Karpas-422 (cell line): ENCODE measurements around the gene POU6F1. TPM values are rescaled to one million over a fixed set of nuclear protein-coding genes. Genes with fewer than 3 reads are reported as not detected.

Experiments
- DNase-seq: peaks from one replicate; pipeline ENCODE4 v3.0.0-alpha.2; 2015
- H2AFZ ChIP-seq: fragments of 200-600 bp; sonication (generic); 2 replicates; pipeline ENCODE4 v1.6.1; 2014; ENCODE audit warnings: antibody characterized with exemption, low read length, mixed read lengths
- H3K27ac ChIP-seq: fragments of 200-600 bp; sonication (generic); 2 replicates; pipeline ENCODE4 v1.5.1; 2014; ENCODE audit warnings: mild to moderate bottlenecking, low read length, moderate library complexity
- H3K27me3 ChIP-seq: fragments of 200-600 bp; sonication (generic); 2 replicates; pipeline ENCODE4 v1.6.1; 2014; ENCODE audit warnings: low read length, mixed read lengths
- H3K36me3 ChIP-seq: fragments of 200-600 bp; sonication (generic); 2 replicates; pipeline ENCODE4 v1.6.1; 2014; ENCODE audit warnings: low read length, mixed read lengths; ENCODE audit not compliant: insufficient read depth
- H3K4me1 ChIP-seq: fragments of 200-600 bp; sonication (generic); 2 replicates; pipeline ENCODE4 v1.6.1; 2014; ENCODE audit warnings: mild to moderate bottlenecking, low read length, mixed read lengths
- H3K4me2 ChIP-seq: fragments of 200-600 bp; sonication (generic); 2 replicates; pipeline ENCODE4 v1.6.1; 2014; ENCODE audit warnings: low read length, low read depth, mild to moderate bottlenecking; ENCODE audit not compliant: poor library complexity, severe bottlenecking
- H3K4me3 ChIP-seq: fragments of 200-600 bp; sonication (generic); 2 replicates; pipeline ENCODE4 v1.5.1; 2014; ENCODE audit warnings: mild to moderate bottlenecking, antibody characterized with exemption, low read length, mixed read lengths
- H3K79me2 ChIP-seq: fragments of 200-600 bp; sonication (generic); 2 replicates; pipeline ENCODE4 v1.6.1; 2014; ENCODE audit warnings: mild to moderate bottlenecking, low read length, mixed read lengths
- H3K9ac ChIP-seq: fragments of 200-600 bp; sonication (generic); 2 replicates; pipeline ENCODE4 v1.6.0; 2014; ENCODE audit warnings: low read length
- H3K9me2 ChIP-seq: fragments of 200-600 bp; sonication (generic), shearing (Covaris generic); replicated peaks from 2 replicates; pipeline ENCODE4 v1.6.0; 2014; ENCODE audit warnings: mild to moderate bottlenecking, low read length, moderate library complexity; ENCODE audit not compliant: insufficient read depth
- H3K9me3 ChIP-seq: fragments of 300-700, 200-600 bp; sonication (generic); 2 replicates; pipeline ENCODE4 v1.6.1; 2014; ENCODE audit warnings: low read length, mixed read lengths
- H4K20me1 ChIP-seq: fragments of 200-600 bp; sonication (generic); 2 replicates; pipeline ENCODE4 v1.6.1; 2014; ENCODE audit warnings: mild to moderate bottlenecking, antibody characterized with exemption, low read length, low read depth; ENCODE audit not compliant: insufficient read depth
- total RNA-seq: library from RNA; depleted of rRNA; stranded (reverse); fragments of >200 nt; shearing (Covaris generic); gene quantifications from 2 replicates; pipeline ENCODE4 v1.2.3, GENCODE V29; 2014; ENCODE audit warnings: low replicate concordance

The POU6F1 gene
- total RNA-seq, 1 experiment from 2014 or later: 1.6 TPM

- no peaks in the 10 kb centered on the region for H3K9me3 ChIP-seq
Observed at GRCh38 chr12:51177897-51178296, 40.0 kb downstream of the POU6F1 start.

GRCh38 chr12:51174501-51174900 is 43.4 kb downstream of the POU6F1 start:
- H3K9me2 ChIP-seq: no peaks in the 10 kb centered on the region
- no peak overlapping the region for H3K4me3 ChIP-seq
- no peaks in the 10 kb centered on the region for H4K20me1 ChIP-seq
- peaks cover 14% of the 10 kb centered on the region for H3K4me1 ChIP-seq
- no peak overlapping the region for H3K27ac ChIP-seq
- DNase-seq: no peak
- no peaks in the 10 kb centered on the region for H3K27me3 ChIP-seq
- 0 out of 2 replicates have a peak overlapping the region, but pooled peaks have one; percentile 49 for H2AFZ ChIP-seq
- H3K9ac ChIP-seq: no peak overlapping the region
- no peaks in the 10 kb centered on the region for H3K9me3 ChIP-seq
- H3K4me2 ChIP-seq: no peak overlapping the region
- H3K79me2 ChIP-seq: peaks cover 33% of the 10 kb centered on the region
- H3K36me3 ChIP-seq: no peaks in the 10 kb centered on the region

More at GRCh38 chr12:51177897-51178296, 40.0 kb downstream of the POU6F1 start:
- H3K9ac ChIP-seq: no peak overlapping the region
- H3K4me3 ChIP-seq: no peak overlapping the region
- no peak overlapping the region for H3K4me2 ChIP-seq
- no peaks in the 10 kb centered on the region for H3K79me2 ChIP-seq
- H4K20me1 ChIP-seq: no peaks in the 10 kb centered on the region
- no peak for DNase-seq
- H3K9me2 ChIP-seq: no peaks in the 10 kb centered on the region
- H3K27ac ChIP-seq: no peak overlapping the region
- no peaks in the 10 kb centered on the region for H3K36me3 ChIP-seq
- H3K27me3 ChIP-seq: no peaks in the 10 kb centered on the region
- peaks cover 4% of the 10 kb centered on the region for H3K4me1 ChIP-seq
- H2AFZ ChIP-seq: no peak overlapping the region

DNA sequence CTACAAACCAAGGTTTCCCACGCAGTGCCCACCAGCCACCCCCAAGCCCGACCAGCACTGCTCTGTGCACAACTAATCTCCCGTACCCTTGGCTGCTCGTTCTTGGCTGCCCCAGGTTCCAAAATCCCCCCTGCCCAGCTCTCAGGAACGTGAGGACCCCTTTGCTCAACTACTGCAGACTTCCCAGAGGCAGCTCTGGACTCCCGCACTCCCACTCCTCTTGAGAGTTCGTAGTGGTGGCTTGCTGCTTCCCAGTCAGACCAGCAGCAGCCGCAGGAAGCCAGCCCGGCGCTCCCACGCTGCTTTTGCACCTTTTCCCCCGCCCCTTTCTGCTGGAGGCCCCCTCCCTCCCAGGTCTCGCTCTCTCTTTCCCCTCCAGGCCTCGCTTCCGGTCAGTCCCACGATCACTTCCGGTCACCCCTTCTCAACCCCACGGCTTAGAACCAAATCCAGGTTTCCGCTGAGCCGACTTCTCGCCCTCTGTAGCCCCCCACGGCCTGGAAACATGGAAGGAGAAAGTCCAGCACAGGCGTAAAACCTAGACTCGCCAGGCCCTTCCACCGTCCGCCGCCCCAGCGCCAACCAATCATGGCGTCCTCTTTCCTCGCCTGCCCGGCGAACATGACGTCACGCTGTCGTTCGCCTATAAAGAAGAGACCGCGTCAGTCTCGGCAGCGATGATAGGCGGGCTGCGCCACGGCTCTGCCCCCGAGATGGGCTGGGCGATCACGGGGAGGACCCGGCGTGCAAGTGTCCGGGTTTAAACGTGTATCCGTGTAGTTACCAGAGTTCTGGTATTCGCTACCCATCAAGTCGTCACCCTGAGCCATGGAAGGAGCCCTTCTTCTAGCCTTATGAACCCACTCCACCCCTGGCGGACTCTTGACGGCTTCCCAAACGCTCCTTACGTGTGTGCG is 45.1 kb downstream of the POU6F1 start, which contains the start of gene TFCP2:
Gene TFCP2 (minus strand): TSS at position 621 of the 917 bp plus-strand sequence. CDS start 713 bp downstream, outside the sequence.
- peak within 1 kb of the TSS; percentile 95 for H3K9ac ChIP-seq
- H3K9me3 ChIP-seq: no peaks in the 10 kb centered on the region
- peak within 1 kb of the TSS; percentile 59 for H3K27ac ChIP-seq
- peak within 1 kb of the TSS; percentile 88; the same call in 1 of the 2 replicates for H2AFZ ChIP-seq
- no peaks in the 10 kb centered on the region for H3K36me3 ChIP-seq
- H4K20me1 ChIP-seq: no peaks in the 10 kb centered on the region
- H3K9me2 ChIP-seq: no peaks in the 10 kb centered on the region
- peak within 1 kb of the TSS; percentile 92 for H3K4me2 ChIP-seq
- H3K4me1 ChIP-seq: peaks cover 14% of the 10 kb centered on the region
- H3K79me2 ChIP-seq: peaks cover 50% of the 10 kb centered on the region
- H3K27me3 ChIP-seq: no peaks in the 10 kb centered on the region
- H3K4me3 ChIP-seq: peak within 1 kb of the TSS; percentile 95
- peak; percentile 97 for DNase-seq

GRCh38 chr12:51171884-51172514 is 45.9 kb downstream of the POU6F1 start:
- Histone ChIP-seq H3K9me2 (no peaks in the 10 kb centered on the region), H3K27ac (peak overlapping the region; percentile 59), H3K9me3 (no peaks in the 10 kb centered on the region), H3K79me2 (peaks cover 58% of the 10 kb centered on the region), H4K20me1 (peaks cover 4% of the 10 kb centered on the region; the same call in 1 of the 2 replicates), H3K36me3 (no peaks in the 10 kb centered on the region), H2AFZ (peak overlapping the region; percentile 82; the same call in 1 of the 2 replicates), H3K9ac (peak overlapping the region; percentile 95), H3K27me3 (no peaks in the 10 kb centered on the region), H3K4me1 (peaks cover 14% of the 10 kb centered on the region), H3K4me2 (peak overlapping the region; percentile 92), H3K4me3 (peak overlapping the region; percentile 95)
- DNase-seq: peak; percentile 62

- Histone ChIP-seq H3K4me3 (no peak overlapping the region), H3K4me1 (peaks cover 2% of the 10 kb centered on the region; the same call in 1 of the 2 replicates), H3K79me2 (peaks cover 88% of the 10 kb centered on the region), H3K9me3 (no peaks in the 10 kb centered on the region), H3K9ac (no peak overlapping the region), H3K27me3 (no peaks in the 10 kb centered on the region), H2AFZ (no peak overlapping the region), H3K27ac (no peak overlapping the region), H3K4me2 (no peak overlapping the region), H4K20me1 (peaks cover 4% of the 10 kb centered on the region; the same call in 1 of the 2 replicates), H3K36me3 (peaks cover 5% of the 10 kb centered on the region), H3K9me2 (no peaks in the 10 kb centered on the region)
- DNase-seq: no peak
Observed at GRCh38 chr12:51163795-51164194, 54.1 kb downstream of the POU6F1 start.

DNA sequence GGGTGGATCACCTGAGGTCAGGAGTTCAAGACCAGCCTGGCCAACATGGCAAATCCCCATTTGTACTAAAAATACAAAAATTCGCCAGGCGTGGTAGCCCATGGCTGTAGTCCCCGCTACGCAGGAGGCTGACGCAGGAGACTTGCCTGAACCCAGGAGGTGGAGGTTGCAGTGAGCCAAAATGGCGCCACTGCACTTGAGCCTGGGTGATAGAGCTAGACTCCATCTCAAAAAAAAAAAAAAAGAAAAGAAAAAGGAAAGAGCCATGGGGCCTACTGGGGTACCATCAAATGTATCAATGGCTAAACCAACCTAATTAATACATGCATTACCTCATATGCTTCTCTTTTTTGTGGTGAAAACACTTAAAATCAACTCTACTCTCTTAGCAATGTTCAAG is 55.6 kb downstream of the POU6F1 start:
- no peak overlapping the region for H3K9ac ChIP-seq
- no peaks in the 10 kb centered on the region for H3K9me3 ChIP-seq
- DNase-seq: no peak
- H3K9me2 ChIP-seq: no peaks in the 10 kb centered on the region
- peaks cover 5% of the 10 kb centered on the region for H3K36me3 ChIP-seq
- H3K4me3 ChIP-seq: no peak overlapping the region
- no peak overlapping the region for H3K27ac ChIP-seq
- H4K20me1 ChIP-seq: no peaks in the 10 kb centered on the region
- no peak overlapping the region for H2AFZ ChIP-seq
- peaks cover 85% of the 10 kb centered on the region for H3K79me2 ChIP-seq
- H3K27me3 ChIP-seq: no peaks in the 10 kb centered on the region
- peaks cover 2% of the 10 kb centered on the region; the same call in 1 of the 2 replicates for H3K4me1 ChIP-seq
- no peak overlapping the region for H3K4me2 ChIP-seq

DNA sequence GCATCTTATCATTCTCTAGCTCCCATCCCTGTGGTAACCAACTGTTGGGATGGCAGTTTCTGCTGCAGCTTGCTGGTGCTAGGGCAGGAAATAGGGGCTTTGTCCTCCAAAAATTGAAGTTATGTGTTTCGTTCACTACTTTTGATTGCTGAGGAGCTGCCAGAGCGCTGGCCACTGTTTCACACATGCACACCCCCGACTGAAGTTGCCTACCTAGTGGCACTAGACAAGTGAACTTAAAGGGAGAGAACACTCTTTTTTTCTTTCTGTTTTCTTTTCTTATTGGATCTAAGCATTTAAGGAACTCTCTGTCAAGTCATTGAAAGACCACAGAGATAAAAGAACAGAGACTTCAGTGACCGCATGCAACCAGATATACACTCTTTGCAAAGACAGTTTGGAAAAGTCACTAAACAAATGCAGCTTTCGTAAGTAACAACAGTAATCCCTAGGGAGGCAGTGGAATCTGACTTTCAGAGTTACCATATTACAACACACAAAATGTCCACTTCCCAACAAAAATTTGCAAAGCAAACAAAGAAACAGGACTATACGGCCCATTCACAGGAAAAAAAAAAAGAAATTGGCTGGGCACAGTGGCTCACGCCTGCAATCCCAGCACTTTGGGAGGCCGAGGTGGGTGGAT is 56.9 kb downstream of the POU6F1 start:
- Histone ChIP-seq H4K20me1 (no peaks in the 10 kb centered on the region), H3K79me2 (peaks cover 84% of the 10 kb centered on the region)

More for the DNA sequence above, 56.9 kb downstream of the POU6F1 start:
- no peaks in the 10 kb centered on the region; the same call in 1 of the 2 replicates for H3K36me3 ChIP-seq
- no peak overlapping the region for H2AFZ ChIP-seq
- H3K4me3 ChIP-seq: no peak overlapping the region
- H3K4me1 ChIP-seq: peaks cover 2% of the 10 kb centered on the region; the same call in 1 of the 2 replicates
- DNase-seq: peak; percentile 39
- no peaks in the 10 kb centered on the region for H3K9me2 ChIP-seq
- no peak overlapping the region for H3K27ac ChIP-seq
- no peaks in the 10 kb centered on the region for H3K27me3 ChIP-seq
- H3K4me2 ChIP-seq: no peak overlapping the region
- no peaks in the 10 kb centered on the region for H3K9me3 ChIP-seq
- no peak overlapping the region for H3K9ac ChIP-seq
